ENCODE results near the gene EFNB1. TPM values are rescaled to one million over a fixed set of nuclear protein-coding genes. Genes with fewer than 3 reads are reported as not detected.

EFNB1 gene
- total RNA-seq, 1 donor from 2014 or later: 23.3 TPM

DNA sequence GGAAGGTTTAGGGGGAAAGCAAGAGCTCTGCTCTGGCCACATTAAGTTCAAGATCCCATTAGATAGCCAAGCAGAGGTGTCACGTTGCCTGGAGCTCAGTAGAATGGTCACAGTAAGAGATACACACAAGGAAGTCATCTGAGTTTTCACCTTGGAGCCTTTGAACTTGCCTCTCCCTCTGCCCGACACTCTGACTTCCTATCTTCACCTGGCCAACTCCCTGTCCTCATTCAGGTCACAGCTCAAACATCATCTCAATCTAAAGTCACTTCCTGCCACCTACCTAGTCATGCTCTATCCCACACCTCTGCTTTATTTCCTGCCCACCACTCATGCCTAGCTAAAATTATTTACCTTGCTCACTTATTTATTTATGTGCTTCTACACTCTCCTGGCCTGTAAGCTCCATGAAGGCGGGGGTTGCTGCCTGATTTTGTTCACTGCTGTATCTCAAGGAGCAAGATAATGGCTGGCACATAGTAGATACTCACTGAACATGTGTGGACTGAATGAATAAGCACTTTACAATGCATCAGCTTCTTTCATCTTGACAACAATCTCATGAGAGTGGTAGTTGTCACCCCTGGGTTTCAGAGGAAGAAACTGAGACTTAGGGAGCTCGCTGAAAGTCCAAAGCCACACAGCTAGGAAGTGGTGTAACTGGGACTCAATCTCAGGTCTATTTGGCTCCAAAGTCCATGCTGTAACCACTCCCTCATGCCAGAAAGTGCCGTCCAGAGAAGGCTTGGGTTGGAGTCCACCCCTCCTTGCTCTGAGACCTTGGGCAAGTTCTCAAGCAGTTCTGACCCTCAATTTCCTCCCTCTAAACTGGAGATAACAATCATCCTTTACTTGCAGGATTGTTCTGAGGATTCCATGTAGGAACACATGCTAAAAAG lies 40.3 kb downstream of the EFNB1 start:
- FAIRE-seq: no peak

DNA sequence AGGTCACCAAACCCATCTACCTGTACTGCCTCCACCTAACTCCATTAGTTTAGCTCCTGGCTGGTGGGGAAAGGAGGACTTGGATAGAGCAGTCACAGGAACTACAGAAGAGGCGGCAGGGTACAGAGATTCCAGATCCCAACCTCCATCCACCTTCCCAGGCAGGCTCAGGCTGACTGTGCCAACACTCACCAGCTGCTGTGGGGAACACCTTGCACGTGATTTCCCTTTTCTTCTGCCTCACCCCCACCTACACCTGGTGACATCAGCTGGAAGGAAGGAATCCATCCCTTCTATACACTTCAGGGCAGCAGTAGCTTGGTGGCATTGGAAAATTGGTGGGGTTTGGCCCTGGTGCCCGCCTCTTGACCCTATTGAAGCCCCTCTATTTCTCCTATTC lies 41.5 kb downstream of the EFNB1 start:
- Histone ChIP-seq H3K36me3 (ENCODE audit: insufficient read depth, low read length) (no peaks in the 10 kb centered on the region), H2AFZ (ENCODE audit: low read depth, low read length) (no peak overlapping the region), H3K27ac (ENCODE audit: low read depth, low read length) (no peak overlapping the region), H3K9me3 (ENCODE audit: insufficient read depth, low read depth, low read length) (no peaks in the 10 kb centered on the region), H3K27me3 (ENCODE audit: insufficient read depth, low read length) (no peaks in the 10 kb centered on the region), H3K4me1 (ENCODE audit: insufficient read depth, low read length) (no peaks in the 10 kb centered on the region), H4K20me1 (ENCODE audit: insufficient read depth, low read length) (no peaks in the 10 kb centered on the region), H3K4me3 (ENCODE audit: insufficient read depth, low read depth, low read length) (no peak overlapping the region), H3K4me2 (ENCODE audit: low read length) (no peak overlapping the region), H3K9ac (ENCODE audit: low read length) (no peak overlapping the region), H3K79me2 (ENCODE audit: insufficient read depth, low read length) (no peaks in the 10 kb centered on the region)
- no peak for TF ChIP-seq EZH2 (IDR thresholded peaks at IDR 0.05; ENCODE audit: insufficient read depth, low read length)
- TF ChIP-seq, protein P1, sequence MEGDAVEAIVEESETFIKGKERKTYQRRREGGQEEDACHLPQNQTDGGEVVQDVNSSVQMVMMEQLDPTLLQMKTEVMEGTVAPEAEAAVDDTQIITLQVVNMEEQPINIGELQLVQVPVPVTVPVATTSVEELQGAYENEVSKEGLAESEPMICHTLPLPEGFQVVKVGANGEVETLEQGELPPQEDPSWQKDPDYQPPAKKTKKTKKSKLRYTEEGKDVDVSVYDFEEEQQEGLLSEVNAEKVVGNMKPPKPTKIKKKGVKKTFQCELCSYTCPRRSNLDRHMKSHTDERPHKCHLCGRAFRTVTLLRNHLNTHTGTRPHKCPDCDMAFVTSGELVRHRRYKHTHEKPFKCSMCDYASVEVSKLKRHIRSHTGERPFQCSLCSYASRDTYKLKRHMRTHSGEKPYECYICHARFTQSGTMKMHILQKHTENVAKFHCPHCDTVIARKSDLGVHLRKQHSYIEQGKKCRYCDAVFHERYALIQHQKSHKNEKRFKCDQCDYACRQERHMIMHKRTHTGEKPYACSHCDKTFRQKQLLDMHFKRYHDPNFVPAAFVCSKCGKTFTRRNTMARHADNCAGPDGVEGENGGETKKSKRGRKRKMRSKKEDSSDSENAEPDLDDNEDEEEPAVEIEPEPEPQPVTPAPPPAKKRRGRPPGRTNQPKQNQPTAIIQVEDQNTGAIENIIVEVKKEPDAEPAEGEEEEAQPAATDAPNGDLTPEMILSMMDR (IDR thresholded peaks at IDR 0.05; ENCODE audit: insufficient read depth, low read depth, low read length): no peak
- Mint-ChIP-seq H3K36me3 (ENCODE audit: low read depth, unreplicated experiment) (no peaks in the 10 kb centered on the region), H3K27me3 (ENCODE audit: low read depth, unreplicated experiment) (peaks cover 27% of the 10 kb centered on the region), H3K4me1 (ENCODE audit: low read depth, unreplicated experiment) (peaks cover 14% of the 10 kb centered on the region), H3K27ac (ENCODE audit: unreplicated experiment) (no peak overlapping the region), H3K4me3 (ENCODE audit: unreplicated experiment) (no peak overlapping the region), H3K9me3 (ENCODE audit: unreplicated experiment) (peaks cover 2% of the 10 kb centered on the region)
- no peak for DNase-seq (ENCODE audit: low read depth)
- FAIRE-seq: no peak

More for the DNA sequence above, 40.3 kb downstream of the EFNB1 start:
- Histone ChIP-seq H3K27ac (ENCODE audit: low read depth, low read length) (no peak overlapping the region), H3K9ac (ENCODE audit: low read length) (no peak overlapping the region), H3K27me3 (ENCODE audit: insufficient read depth, low read length) (no peaks in the 10 kb centered on the region), H2AFZ (ENCODE audit: low read depth, low read length) (no peak overlapping the region), H3K79me2 (ENCODE audit: insufficient read depth, low read length) (no peaks in the 10 kb centered on the region), H3K4me1 (ENCODE audit: insufficient read depth, low read length) (no peaks in the 10 kb centered on the region), H3K9me3 (ENCODE audit: insufficient read depth, low read depth, low read length) (no peaks in the 10 kb centered on the region), H4K20me1 (ENCODE audit: insufficient read depth, low read length) (no peaks in the 10 kb centered on the region), H3K4me2 (ENCODE audit: low read length) (no peak overlapping the region), H3K4me3 (ENCODE audit: insufficient read depth, low read depth, low read length) (no peak overlapping the region), H3K36me3 (ENCODE audit: insufficient read depth, low read length) (no peaks in the 10 kb centered on the region)
- Mint-ChIP-seq H3K9me3 (ENCODE audit: unreplicated experiment) (peaks cover 2% of the 10 kb centered on the region), H3K27ac (ENCODE audit: unreplicated experiment) (no peak overlapping the region), H3K4me3 (ENCODE audit: unreplicated experiment) (no peak overlapping the region), H3K4me1 (ENCODE audit: low read depth, unreplicated experiment) (peaks cover 14% of the 10 kb centered on the region), H3K36me3 (ENCODE audit: low read depth, unreplicated experiment) (no peaks in the 10 kb centered on the region), H3K27me3 (ENCODE audit: low read depth, unreplicated experiment) (peaks cover 17% of the 10 kb centered on the region)
- no peak for DNase-seq (ENCODE audit: low read depth)
- TF ChIP-seq, protein P1 (IDR thresholded peaks at IDR 0.05; ENCODE audit: insufficient read depth, low read depth, low read length): no peak
- TF ChIP-seq EZH2 (IDR thresholded peaks at IDR 0.05; ENCODE audit: insufficient read depth, low read length): no peak

DNA sequence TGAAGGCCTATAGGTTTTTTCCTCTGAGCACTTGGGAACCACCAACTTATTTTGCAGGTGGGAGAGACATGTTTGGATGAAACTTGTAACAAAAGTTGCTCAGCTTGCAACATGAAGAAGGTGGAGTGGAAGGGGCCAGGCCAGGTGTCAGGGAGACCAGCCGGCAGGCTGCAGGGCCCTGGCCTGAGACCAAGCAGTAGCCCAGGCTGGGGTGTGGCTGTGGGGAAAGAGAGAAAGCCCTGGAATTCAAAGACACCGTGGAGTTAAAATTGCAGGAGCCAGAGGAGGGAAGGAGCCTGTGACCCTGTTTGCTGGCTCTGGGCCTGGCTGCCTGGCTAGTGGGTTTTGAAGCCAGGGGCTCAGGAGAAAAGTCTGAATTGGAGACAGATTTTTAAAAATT lies 43.4 kb downstream of the EFNB1 start:
- H4K20me1 ChIP-seq (ENCODE audit: insufficient read depth, low read length): no peaks in the 10 kb centered on the region
- no peak overlapping the region for H3K4me2 ChIP-seq (ENCODE audit: low read length)
- H3K9me3 Mint-ChIP-seq (ENCODE audit: unreplicated experiment): no peaks in the 10 kb centered on the region
- H3K79me2 ChIP-seq (ENCODE audit: insufficient read depth, low read length): no peaks in the 10 kb centered on the region
- no peak overlapping the region for H3K4me3 ChIP-seq (ENCODE audit: insufficient read depth, low read depth, low read length)
- no peak overlapping the region for H3K27ac ChIP-seq (ENCODE audit: low read depth, low read length)
- H3K36me3 ChIP-seq (ENCODE audit: insufficient read depth, low read length): no peaks in the 10 kb centered on the region
- TF ChIP-seq EZH2 (IDR thresholded peaks at IDR 0.05; ENCODE audit: insufficient read depth, low read length): no peak
- TF ChIP-seq, protein P1 (IDR thresholded peaks at IDR 0.05; ENCODE audit: insufficient read depth, low read depth, low read length): no peak
- H2AFZ ChIP-seq (ENCODE audit: low read depth, low read length): no peak overlapping the region
- H3K36me3 Mint-ChIP-seq (ENCODE audit: low read depth, unreplicated experiment): no peaks in the 10 kb centered on the region
- H3K9ac ChIP-seq (ENCODE audit: low read length): no peak overlapping the region
- no peaks in the 10 kb centered on the region for H3K9me3 ChIP-seq (ENCODE audit: insufficient read depth, low read depth, low read length)
- no peak overlapping the region for H3K27ac Mint-ChIP-seq (ENCODE audit: unreplicated experiment)
- H3K4me1 Mint-ChIP-seq (ENCODE audit: low read depth, unreplicated experiment): peaks cover 14% of the 10 kb centered on the region
- H3K4me3 Mint-ChIP-seq (ENCODE audit: unreplicated experiment): no peak overlapping the region
- H3K4me1 ChIP-seq (ENCODE audit: insufficient read depth, low read length): no peaks in the 10 kb centered on the region
- peaks cover 35% of the 10 kb centered on the region for H3K27me3 Mint-ChIP-seq (ENCODE audit: low read depth, unreplicated experiment)
- no peaks in the 10 kb centered on the region for H3K27me3 ChIP-seq (ENCODE audit: insufficient read depth, low read length)
- DNase-seq (ENCODE audit: low read depth): no peak
- FAIRE-seq: no peak

All from astrocyte (in vitro differentiated cells and primary cell).